Jurkat, Clone E6-1 (cell line): Measurements from ENCODE around the gene SLC6A19.

Experiments used
- DNase-seq: peaks from one replicate; pipeline ENCODE4 v3.0.0-alpha.2; 2011; ENCODE audit warnings: low read depth, low spot score
- H3K4me3 ChIP-seq: 2 replicates; pipeline ENCODE4 v1.5.1; 2011; ENCODE audit warnings: mild to moderate bottlenecking, low read length, control low read depth, moderate library complexity

SLC6A19 gene

DNA sequence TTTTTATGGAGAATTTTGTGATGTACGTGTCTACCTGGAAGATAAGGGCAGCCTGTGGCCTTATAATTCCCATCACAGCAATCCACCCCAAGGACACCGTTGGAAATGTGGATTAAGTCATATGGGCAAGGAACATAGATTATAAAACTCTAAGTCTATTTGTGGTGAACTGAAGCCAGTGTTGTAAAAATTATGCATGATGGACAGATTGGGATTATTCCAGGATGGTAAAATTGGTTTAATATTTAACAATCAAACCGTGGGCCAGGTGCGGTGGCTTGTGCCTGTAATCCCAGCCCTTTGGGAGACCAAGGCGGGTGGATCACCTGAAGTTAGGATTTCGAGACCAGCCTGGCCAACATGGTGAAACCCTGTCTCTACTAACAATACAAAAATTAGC is 12.9 kb upstream of the SLC6A19 start:
- DNase-seq, result no peak
- H3K4me3 ChIP-seq, result no peak overlapping the region

DNA sequence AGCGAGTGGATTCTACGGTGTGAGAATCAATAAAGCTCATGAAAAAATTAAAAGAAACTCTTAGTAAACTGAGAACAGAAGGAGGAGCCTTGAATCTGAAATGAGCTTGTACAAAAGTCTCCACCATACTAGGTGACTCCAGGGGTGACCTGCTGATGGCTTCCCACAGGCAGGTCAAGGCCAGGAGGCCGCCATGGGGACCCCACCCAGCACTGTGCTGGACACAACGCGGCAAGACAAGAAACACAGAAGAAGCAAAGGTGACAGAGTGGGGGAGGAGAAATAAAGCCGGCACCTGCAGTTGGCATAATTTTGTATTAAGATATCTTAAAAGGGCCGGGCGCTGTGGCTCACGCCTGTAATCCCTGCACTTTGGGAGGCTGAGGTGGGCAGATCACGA is 12.1 kb upstream of the SLC6A19 start:
- no peak overlapping the region for H3K4me3 ChIP-seq
- DNase-seq, result no peak

DNA sequence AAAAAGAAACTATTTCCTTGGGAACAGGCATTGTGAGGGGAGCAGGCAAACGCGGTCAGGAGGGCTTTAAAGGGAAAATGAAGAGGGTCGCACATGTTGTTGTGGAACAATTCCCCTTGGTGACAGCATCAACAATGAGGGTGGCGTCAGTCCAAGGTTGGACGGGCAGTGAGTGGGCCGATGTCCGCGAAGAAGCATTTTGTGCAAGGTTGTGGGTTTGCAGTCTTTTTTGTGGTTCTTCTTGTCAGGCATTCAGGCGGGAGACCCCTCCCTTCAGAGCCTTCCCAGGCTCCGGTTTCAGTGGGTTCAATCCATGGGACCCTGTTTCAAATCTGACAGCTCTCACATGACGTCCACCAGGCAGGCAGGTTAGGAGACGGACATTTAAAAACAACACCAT is 11.1 kb upstream of the SLC6A19 start:
- no peak overlapping the region for H3K4me3 ChIP-seq
- DNase-seq, result no peak

DNA sequence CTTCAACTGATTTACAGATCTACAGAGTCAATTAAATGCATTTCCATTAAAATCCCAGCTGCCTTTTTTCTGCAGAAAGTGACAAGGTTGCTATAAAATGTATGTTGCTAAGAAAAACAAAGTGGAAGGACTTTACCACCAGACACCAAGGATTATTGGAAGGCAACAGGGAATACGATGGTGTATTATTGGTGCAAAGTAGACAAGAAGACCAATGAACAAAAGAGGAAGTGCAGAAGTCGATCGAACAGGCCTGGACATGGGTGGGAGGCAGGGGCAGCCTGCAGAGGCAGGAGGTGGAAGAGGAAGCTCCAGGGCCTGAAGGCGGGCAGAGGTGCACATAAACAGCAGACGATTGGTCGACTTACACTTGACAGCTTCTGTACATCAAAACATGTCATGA is 10.6 kb upstream of the SLC6A19 start:
- no peak overlapping the region for H3K4me3 ChIP-seq
- peak; percentile 37 for DNase-seq

DNA sequence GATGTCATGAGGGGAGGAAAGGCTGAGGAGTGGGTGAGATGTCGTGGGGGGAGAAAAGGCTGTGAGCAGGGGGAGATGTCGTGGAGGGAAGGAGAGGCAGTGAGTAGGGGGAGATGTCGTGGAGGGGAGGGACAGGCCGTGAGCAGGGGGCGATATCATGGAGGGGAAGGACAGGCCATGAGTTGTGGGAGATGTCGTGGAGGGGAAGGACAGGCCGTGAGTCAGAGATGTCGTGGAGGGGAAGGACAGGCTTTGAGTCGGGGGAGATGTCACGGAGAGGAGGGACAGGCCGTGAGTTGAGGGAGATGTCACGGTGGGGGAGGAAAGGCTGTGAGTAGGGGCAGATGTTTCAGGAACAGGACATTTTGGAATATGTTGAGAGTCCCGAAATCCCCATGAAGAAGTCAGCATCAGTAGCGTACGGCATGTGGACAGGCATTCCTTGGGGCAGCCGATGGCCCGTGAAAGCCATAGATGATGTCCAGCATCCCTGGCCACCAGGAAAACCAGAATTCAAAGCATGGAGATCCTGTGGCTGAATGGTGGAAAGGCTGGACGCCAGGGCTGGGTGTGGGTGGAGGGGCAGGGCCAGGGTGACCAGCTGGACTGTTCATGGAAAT is 8.3 kb upstream of the SLC6A19 start:
- no peak for DNase-seq
- no peak overlapping the region for H3K4me3 ChIP-seq

DNA sequence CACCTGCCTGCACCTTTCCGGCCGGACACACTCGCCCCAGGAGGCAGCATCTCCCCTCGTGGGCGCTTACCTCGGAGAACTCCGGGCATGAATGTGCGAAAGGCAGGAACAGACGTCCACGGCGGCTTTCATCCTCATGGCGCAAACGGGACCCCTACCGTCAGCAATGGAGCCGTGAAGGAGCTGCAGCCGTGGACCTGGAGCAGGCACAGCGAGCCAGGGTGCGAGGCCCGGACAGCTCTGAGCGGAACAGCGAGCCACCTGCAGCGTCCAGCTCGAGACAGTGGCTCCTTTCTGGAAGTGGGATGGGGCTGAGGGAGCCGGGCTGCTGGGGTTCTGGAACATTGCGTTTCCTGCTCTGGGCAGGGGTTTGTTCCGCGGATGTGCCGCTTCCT is 7.8 kb upstream of the SLC6A19 start:
- no peak overlapping the region for H3K4me3 ChIP-seq
- DNase-seq, result no peak

DNA sequence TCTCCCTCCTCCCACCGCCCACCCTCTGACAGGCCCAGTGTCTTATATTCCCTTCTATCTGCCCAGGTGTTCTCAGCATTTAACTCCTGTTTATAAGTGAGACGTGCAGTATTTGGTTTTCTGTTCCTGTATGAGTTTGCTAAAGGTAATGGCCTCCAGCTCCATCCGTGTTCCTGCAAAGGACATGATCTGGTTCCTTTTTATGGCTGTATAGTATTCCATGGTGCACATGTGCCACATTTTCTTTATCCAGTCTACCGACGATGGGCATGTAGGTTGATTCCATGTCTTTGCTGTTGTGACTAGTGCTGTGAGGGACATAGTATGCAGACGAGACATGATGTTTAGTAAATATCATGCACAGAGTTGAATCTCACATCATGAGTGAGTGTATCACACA is 7.0 kb upstream of the SLC6A19 start:
- no peak overlapping the region for H3K4me3 ChIP-seq
- no peak for DNase-seq

DNA sequence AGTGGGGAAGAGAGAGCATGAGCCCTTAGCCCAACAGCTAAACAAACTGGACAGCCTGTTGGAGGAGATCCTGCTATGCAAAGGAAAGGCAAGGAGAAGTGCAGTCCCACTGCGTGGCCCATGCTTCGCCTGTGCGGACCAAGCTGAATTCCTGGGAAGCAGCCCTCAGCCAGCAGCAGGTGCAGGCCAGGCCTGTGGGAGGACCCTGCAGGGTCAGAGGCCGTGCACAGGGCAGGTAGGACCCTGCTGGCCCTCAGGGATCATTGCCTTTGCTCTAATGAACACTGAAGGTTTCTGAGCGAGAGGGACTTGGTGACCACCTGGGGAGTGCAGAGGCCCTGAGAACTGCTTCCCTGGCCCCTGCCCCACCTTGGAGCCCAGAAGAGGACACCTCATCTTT is 6.0 kb upstream of the SLC6A19 start:
- no peak overlapping the region for H3K4me3 ChIP-seq
- no peak for DNase-seq

DNA sequence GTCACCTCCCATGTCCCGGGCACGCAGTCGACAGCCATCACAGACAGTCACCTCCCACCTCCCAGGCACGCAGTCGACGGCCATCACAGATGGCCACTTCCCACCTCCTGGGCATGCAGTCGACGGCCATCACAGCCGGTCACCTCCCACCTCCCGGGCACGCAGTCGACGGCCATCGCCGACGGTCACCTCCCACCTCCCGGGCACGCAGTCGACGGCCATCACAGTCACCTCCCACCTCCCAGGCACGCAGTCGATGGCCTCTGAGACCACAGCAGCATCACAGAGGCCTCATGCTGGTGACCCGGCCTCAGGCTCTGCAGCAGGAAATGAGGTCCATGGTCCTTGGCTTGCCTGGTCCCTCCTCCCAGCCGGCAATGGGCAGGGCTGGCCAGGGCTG is 5.5 kb upstream of the SLC6A19 start:
- DNase-seq, result no peak
- H3K4me3 ChIP-seq, result no peak overlapping the region

DNA sequence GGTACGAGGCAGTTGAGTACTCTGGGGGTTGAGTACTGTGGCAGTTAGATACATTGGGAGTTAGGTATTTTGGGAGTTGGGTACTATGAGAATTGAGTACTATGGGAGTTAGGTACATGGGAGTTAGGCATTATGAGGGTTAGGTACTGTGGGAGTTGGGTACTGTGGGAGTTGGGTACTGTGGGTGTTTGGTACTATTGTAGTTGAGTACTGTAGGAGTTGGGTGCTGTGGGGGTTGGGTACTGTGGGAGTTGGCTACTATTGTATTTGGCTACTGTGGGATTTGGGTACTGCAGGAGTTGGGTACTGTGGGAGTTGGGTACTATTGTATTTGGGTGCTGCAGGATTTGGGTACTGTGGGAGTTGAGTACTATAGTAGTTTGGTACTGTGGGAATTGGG is 4.8 kb upstream of the SLC6A19 start:
- H3K4me3 ChIP-seq, result no peak overlapping the region
- DNase-seq, result no peak

DNA sequence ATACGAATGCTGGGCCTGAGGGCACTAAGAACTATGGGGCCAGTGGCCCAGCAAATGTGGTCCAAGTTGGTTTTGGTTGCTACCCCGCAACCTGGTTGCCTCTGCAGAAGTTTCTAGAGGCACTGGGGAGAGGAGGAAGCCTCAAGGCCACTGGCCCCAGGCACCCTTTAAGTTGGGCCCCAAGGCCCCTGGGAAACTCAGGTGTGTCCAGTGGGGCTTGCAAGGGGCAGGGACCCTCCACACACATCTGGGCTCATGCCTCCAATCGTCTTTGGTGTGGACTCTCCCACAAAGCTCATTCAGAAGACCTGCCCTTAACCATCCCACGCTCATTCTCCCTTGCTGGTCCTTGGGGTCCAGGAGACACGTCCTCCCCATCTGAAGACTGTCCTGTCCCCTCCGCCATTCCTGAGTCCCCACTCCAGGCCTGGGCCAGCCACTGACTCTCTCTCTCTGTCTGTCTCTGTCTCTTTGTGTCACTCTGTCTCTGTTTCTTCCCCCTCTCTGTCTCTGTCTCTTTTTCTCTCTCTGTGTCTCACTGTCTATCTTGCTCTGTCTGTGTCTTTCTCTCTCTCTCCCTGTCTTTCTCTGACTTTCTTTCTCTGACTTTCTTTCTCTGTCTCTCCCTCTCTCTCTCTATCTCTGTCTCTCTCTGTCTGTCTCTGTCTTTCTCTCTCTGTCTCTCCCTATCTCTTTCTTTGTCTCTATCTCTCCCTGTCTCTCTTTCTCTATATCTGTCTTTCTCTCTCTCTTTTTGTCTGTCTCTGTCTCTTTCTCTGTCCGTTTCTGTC is 3.3 kb upstream of the SLC6A19 start:
- DNase-seq, result no peak
- no peak overlapping the region for H3K4me3 ChIP-seq

DNA sequence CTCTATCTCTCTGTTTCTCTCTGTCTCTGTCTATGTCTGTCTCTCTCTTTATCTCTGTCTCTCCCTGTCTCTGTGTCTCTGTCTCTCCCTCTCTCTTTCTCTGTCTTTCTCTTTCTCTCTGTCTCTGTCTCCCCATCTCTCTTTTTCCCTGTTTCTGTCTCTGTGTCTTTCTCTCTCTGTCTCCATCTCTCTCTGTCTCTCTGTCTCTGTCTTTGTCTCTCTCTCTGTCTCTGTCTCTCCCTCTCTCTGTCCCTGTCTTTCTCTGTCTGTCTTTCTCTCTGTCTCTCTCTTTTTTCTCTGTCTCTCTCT is 2.1 kb upstream of the SLC6A19 start:
- no peak overlapping the region for H3K4me3 ChIP-seq
- no peak for DNase-seq

DNA sequence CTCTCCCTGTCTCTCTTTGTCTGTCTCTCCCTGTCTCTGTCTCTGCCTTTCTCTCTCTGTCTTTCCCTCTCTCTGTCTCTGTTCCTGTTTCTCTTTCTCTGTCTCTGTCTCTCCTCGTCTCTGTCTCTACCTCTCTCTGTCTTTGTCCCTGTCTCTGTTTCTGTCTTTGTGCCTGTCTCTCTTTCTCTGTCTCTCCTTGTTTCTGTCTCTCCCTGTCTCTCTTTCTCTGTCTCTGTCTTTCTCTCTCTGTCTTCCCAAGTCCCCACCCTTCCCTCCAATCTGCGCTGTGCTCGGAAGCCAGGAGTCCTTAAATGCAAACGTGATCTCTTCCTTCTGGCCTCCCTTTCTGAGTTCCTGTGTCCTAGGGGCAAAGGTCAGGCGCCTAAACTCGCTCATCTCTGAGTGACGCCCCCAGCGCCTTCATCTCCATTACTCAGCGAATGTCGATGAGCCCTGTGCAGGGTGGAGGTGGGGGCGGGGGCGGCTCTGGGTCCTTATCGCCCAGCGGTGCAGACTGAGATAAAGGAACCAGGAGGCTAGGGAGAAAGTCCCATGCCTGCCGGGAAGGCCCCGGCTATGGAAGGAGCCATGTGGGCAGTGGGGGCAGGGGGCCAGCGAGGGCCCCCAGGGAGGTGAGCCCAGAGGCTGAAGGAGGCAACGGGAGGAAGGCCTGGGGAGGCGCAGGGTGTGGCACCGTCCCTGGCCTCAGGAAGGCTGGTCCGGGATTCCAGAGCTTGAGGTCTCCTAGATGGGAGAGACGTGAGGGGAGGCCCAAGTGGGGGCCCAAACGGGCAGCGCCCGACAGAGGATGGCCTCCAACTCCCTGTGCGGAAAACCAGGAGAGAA is 1.5 kb upstream of the SLC6A19 start:
- H3K4me3 ChIP-seq, result no peak overlapping the region
- no peak for DNase-seq

DNA sequence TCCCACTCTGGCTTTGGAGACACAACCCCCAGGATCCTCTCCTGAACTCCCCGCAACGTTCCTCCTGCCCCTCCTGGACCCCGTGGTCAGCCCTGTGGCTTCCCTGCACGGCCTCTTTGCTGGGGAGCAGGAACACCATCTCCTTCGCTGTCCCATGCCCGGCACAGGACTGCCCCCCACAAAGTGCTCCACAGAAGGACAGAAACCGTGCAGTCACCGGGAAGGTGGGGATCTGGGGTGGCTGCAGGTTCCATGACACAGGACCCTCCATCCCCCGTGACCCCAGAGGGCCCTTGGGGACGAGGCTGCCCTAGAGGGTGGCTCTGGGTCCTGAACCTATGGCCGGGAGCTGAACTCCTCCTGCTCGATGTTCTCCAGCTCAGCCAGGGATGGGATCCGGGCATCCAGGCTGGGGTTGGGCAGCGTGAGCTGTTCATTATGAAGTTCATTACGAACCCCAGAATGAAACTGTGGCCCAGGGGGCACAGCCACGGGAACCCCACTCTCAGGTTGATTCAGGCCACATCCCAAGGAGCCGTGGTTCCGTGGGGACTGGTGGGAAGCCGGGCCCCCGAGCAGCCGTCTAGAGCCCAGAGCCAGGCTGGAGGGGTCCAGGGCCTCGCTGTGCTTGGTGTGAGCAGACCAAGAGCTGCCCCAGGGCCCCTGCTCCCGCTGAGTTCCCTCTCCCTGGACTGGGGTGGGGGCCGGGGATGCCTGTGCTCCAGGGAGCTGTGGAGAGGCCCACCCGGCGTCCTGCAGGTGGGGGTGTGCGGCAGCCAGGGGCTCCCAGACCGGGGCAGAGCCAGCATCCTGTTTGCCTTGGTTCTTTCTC is 684 bp upstream of the SLC6A19 start:
- no peak for DNase-seq
- H3K4me3 ChIP-seq, result no peak overlapping the region

DNA sequence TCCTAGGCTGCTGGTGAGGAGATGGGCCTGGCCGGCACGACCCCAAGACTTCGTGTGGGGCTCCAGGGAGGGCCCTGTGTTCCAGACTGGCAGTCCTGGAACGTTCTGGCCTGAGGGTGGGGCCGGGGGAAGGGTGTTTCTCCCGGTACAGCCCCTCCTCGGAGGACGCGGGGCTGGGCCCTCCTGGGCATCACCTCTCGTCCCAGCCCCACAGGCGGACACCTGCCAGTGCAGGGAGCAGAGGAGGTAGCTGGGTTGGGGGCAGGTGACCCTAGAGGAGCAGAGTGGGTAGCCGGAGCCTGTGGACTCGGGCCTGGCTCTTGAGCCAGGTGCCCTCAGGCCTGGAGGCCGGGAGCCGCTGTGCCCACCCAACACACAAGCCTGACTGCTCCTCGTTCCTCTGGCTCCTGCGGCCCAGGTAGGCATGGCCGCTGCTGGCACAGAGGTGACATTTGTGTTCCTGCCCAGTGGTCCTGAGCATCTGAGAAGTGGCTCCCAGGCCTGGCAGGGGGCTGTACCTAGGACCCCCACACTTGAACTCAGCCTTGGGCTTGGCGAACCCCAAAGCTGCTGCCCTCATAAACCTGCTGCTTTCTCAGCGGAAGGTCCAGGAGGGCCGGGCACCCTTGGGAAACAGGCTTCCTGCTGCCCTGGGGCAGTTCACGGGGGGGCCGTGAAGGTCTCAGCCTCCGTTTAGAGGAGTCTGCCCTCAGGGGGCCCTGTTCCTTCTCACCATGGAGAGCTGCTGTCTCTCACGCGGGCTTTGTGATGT is 817 bp downstream of the SLC6A19 start:
- no peak overlapping the region for H3K4me3 ChIP-seq
- DNase-seq, result no peak

DNA sequence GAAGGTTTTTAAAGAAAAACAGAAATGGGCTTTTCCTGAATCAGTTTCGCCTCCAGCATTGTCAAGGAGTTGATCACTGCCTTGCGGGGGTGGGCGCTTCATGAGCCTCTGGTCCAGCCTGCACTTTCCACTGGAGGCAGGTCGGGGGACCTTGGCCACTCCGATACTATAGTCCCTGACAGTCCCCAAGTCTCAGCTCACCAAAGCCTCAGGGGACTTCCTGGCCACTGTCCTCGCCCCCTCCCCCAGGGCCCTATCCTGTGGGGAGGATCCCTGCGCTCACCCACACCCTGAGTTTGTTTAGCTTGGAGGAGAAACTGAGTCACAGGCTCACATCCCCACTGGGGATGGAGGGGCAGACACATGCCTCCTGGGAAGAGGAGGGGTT is 1.4 kb downstream of the SLC6A19 start:
- DNase-seq, result no peak

DNA sequence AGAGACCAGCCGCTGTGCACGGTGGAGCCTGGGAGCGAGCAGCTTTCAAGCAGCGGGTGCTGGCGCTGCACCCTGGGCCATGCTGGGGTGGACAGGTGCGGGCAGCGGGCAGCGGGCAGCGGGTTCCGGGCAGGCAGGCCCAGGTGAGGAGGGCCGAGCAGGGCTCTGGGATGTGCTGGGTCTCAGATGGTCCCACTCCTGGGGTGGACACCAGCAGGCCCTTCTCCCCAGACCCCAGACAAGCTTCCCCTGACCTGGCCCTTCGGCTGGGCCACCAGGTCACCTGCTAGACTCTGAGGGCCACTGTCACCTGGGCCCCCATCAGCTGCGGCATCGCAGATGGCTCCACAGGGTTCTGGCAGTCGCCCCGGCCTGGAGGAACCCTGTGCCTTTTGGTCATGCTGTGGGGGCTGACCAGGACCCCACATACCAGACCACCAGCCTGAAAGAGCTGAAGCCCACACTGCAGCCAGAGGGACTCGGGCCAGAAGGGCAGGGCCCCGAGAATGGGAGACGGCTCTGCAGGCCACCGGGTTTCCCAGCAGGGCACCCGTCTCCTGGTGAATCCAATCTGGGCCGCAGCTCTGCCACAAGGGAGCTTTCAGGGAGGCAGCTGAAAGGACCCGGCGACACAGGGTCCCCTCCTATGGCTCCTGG is 2.0 kb downstream of the SLC6A19 start:
- no peak for DNase-seq
- no peak overlapping the region for H3K4me3 ChIP-seq

More for the DNA sequence above, 1.4 kb downstream of the SLC6A19 start:
- no peak overlapping the region for H3K4me3 ChIP-seq

DNA sequence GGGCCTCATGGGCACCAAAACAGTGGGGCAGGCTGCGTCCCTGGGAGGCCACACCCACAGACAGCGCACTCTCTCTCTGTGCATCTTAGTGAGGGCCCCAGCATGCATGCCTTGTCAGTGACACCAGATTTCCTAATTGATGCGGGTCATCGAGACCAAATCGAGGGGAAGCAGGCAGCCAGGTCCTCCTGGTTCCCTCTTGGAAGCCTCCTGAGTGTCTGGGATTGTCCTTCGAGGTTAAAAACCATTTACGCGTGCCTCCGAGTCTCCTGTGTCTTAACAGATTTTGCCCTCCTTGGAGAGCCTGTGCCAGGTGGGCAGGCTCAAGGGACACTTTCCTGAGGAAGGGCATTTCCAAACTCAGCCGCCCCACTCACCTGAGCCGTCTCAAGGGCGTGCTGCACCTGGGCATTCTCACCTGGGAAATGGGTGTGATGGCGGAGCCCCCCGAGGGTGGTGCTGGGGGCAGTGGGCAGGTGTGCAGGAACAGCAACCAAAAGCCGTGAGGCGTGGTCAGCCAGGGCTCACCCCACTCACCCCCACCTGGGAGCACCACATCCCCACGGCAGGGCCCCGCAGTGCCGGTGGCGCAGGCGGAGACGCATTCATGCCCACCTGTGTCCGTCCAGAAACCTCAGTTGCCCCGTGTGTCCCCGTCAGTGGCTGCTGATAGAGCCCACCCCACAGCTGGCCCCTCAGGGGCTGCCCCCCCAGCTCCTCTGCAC is 2.7 kb downstream of the SLC6A19 start:
- H3K4me3 ChIP-seq, result no peak overlapping the region

More for the DNA sequence above, 2.7 kb downstream of the SLC6A19 start:
- DNase-seq, result no peak
